Stimulated activated CD4-positive, alpha-beta T cell treated with anti-CD3 and anti-CD28 coated beads, TNF-alpha, amount 100 ng/mL, for 24 hours (primary cell): ENCODE measurements around the gene PAX5.

Experiments used
- DNase-seq, 3 experiments: peaks; one replicate each; pipeline ENCODE4 v3.0.0-alpha.2; 2020; ENCODE audit warnings: low read depth in 3 of 3

PAX5 gene

GRCh38 chr9:37025071-37025822 lies 8.8 kb downstream of the PAX5 start:
- DNase-seq: no peak

GRCh38 chr9:37017546-37017945 lies 16.5 kb downstream of the PAX5 start:
- DNase-seq: no peak

DNA sequence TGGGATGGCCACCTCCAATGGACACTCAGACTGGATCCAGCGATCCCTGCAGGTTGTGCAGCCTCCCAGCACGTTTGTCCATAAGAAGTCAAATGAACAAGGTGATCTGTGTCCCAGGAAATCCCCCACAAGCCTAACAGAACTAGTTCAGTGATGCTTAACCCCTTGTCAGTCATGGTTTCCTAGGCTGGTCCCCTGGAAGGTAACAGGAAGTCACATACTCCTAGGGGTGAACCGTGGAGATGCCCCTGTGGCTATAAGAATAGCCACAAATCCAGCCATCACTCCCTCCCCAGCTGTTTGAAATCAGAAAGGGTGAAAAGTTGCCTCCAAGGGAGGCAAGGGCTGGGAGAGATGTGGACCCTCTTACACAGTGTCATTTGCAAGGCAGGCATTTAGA lies 22.5 kb downstream of the PAX5 start:
- DNase-seq: no peak

DNA sequence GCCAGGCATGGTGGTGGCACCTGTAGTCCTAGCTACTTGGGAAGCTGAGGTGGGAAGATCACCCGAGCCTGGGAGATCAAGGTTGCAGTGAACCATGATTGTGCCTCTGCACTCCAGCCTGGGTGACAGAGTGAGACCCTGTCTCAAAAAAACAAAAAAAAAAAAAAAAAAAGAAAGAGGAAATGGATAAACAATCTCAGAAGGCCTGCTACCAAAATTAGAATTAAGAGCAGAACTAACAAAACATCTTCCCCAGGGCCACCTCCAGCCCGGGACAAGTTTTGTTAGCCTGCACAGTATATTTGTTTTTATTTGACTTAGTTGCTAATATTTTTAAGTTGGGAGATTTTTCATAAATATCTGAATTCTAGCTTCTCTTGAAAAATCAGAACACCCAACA lies 23.1 kb downstream of the PAX5 start:
- no peak for DNase-seq

GRCh38 chr9:37010180-37010579 lies 23.9 kb downstream of the PAX5 start:
- DNase-seq: no peak

GRCh38 chr9:37007295-37007694 lies 26.8 kb downstream of the PAX5 start:
- DNase-seq: no peak

DNA sequence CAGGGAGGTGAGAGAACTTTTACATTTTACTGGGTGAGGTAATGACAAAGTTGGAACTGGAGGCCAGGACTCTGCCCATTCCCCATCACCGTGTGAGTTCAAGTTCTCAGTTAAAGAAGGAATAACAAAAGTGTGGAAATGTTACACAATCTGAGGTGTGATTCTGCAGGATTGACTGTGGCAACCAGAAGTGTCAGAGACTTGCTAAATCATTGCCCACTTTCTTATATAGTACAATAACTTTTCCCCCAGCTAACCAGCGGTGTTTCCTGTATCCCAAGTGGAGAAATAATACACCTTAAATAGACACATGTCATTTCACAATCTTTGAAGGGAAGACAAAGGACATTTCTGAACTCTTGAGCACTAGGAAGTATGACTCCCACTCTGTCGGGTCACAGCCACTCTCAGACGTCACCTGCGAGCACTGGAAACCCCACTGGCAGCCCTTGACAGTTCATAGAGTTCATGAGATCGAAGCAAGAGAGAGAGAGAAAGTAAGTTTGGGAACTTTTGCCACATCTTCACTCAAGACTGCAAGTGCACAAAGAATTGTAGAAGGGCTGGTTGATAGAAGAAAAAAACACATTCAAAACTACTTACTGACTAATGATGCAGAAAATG lies 28.4 kb downstream of the PAX5 start:
- DNase-seq: no peak

DNA sequence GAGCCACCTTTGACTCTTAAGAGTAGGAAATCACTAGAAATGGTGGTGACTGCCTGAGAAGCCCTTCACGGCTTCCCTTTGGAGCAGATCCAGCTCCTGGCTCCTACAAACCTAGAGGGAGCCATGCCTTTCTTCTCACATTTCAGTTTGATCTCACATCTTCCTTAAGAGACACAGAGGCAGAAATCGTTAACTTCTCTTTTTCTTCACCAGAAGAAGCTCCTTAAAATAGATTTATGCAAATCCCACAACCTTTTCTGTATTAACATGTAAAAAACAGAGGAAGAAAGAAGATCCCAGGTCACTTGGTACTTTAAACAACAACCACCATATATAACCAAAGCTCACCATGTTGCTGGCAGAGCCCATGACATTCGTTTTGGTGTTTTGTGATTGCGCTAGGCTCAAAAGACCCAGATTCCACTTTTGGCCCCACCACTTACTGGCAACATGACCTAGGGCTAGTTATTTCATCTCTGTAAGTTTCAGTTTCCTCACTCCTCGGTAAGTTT lies 29.6 kb downstream of the PAX5 start:
- no peak for DNase-seq

GRCh38 chr9:37002413-37003217 lies 31.5 kb downstream of the PAX5 start:
- no peak for DNase-seq

- no peak for DNase-seq
These were observed 32.0 kb downstream of the PAX5 start for GRCh38 chr9:37002036-37002412.

DNA sequence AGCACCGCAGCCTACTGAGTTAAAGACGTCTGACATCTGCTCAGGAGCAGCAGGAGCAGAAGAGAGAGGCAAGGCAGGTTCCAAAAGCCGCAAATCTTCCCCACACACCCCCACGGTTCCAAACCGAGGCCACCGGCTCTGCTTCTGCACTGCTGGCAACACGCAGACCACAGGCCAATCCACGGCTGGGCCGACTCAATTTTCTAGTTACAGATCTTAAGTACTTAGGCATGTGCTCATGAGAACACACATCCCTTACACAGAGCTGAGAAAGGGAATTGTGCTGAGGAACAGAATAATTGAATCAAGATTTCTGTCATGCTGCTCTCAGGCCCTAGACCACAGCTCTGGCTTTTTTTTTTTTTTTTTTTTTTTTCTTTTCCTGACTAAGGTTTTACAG lies 32.6 kb downstream of the PAX5 start:
- no peak for DNase-seq

DNA sequence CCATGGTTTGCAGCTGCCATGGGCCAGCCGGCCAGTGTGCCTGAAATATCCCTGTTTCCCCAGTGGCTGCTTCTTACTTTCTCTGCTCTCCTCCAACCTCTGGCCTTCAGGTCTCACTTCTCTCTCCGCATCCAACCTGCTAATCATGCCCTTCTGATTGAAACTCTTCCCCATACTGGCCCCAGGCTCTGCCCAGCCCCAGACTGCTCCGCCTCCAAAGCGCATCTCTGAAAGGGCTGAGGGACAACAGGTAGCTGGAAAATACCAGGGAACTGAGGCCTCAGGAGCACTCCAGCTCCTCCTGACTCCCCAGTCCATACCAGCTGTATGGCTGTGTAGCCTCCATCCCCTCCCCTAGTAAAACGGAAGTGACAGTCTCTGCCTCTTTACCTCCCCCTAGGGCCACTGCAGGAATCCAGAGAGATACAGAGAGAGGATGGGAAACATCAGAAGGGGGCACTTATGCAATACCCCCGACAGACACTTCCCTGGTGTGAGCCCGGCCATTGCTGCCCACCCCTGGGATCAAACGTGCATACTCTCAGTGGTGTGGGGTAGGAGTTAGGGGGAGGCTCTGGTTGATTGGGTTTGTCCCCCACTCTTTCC lies 34.2 kb downstream of the PAX5 start:
- DNase-seq: no peak

GRCh38 chr9:36997414-36997813 lies 36.7 kb downstream of the PAX5 start:
- no peak for DNase-seq

DNA sequence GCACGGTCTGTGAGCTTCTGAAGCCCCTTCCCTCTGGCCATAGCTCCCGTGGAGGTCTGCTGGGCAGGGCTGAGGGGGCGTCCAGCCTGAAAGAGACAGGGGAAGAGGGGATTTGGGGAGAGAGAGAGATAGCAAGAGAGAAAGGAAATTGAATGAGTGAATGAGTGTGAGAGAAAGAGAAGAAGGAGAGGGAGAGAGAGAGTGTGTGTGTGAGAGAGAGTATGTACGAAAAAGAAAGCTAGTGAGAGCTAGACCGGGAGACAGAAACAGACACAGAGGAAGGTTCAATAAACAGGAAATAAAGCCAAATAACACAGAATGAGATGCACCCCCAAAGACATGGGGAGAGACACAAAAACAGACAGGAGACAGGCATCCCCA lies 37.4 kb downstream of the PAX5 start:
- no peak for DNase-seq

DNA sequence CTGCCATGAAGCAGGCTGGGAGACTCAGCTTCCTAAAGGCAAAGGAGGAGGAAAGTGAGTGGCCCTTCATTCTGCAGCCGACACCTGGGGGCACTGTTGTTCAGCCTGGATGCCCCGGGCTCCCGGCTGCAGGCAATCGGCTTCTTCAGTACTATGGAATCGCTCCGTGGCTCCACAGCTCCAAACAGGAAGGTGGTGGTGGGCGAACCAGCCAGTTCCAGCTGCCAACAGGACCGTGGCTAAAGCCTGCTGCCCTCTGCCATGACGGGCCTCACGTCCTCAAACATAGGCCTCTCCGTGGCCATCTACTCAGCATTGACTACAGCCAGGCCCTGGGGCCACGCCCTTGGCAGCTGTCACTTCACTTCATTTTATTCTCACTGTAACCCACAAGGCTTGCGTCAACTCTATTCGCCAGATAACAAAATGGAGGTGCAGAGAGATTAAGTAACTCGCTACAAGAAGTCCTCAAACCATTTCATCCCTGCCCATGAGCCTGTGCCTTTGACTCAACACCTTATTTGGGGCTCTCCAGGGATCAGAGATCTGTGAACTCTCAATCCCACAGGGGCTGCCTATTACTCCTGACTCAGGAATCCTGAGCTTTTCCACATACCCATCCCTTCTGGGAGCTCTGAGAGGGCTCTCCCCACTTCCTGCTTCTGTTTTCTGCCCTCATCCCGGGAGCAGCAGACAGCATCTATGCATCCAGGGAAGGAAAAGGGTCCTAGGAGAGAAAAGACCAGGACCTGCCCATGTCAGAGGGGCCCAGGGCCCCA lies 38.0 kb downstream of the PAX5 start:
- peak; percentile 26 to 54 (median 29) for DNase-seq

- DNase-seq: no peak
These were observed 39.9 kb downstream of the PAX5 start for GRCh38 chr9:36993933-36994764.

- no peak for DNase-seq
These were observed 41.4 kb downstream of the PAX5 start for GRCh38 chr9:36992501-36993316.

DNA sequence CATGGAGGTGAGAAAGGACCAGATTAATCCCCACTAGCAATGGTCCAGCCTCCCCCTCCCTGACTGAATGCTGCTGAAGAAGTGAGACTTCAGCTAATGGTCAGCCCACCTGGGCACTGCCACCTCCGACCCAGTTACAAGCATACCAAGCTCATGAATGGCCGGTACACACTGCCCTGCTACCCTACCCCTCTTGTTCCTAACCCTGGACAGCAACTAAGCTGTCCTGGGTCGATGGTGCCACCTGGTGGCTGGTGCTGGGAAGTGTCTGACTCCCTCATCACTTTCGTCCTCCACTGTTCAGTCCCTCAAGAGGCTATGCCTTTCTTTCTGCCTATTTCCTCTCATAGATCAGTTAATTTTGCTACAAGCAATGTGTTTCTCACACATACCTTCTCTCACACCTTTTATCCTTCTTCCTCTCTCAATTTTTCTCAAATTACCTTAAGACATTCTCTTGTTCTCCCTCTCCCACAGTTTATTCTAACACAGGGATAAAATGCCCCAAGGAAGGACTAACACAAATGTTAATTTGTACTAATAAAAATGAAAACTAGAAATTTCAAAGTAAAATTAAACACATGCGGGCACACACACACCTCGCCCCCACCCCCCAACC lies 42.4 kb downstream of the PAX5 start:
- DNase-seq: peak in 1 of 3 experiments; percentile 40

DNA sequence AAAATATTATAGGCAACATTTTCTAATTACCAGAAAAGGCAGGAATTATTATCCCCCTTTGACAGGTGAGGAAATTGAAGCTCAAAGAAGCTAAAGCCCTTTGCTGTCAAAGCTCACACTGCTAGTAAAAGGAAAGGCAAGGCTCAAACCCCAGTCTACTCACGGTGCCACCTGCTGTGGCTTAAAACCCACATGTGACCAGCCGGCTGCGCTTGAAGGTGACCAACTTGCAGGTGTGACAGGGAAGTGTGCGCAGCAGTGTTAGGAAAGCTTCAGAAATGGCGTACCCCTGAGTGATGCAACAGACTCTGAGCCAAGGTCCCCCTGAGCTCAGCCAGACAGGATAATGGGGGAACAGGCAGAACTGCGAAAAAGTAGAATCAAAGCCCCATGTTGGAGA lies 45.2 kb downstream of the PAX5 start:
- DNase-seq: no peak
